GM19025 (cell line): ENCODE data around the gene FOXA3.
"Not testable (repeated sequence)": the region's sequence is repeated elsewhere in the genome, so short reads cannot be mapped to it uniquely, and the experiment has no call there.

ENCODE experiments used
- ATAC-seq: cut with Tn5 transposase; IDR thresholded peaks from one replicate; pipeline ENCODE4 v1.9.1; 2021; ENCODE audit warnings: mild to moderate bottlenecking, low read depth, moderate library complexity; ENCODE audit not compliant: unreplicated experiment

The FOXA3 gene

GRCh38 chr19:45886427-45887199 is 22.5 kb downstream of the FOXA3 start:
- ATAC-seq, result peak; percentile 43

- no peak for ATAC-seq
Observed at GRCh38 chr19:45887200-45887710, 23.1 kb downstream of the FOXA3 start.

GRCh38 chr19:45889210-45889885 is 25.2 kb downstream of the FOXA3 start:
- ATAC-seq, result no peak

DNA sequence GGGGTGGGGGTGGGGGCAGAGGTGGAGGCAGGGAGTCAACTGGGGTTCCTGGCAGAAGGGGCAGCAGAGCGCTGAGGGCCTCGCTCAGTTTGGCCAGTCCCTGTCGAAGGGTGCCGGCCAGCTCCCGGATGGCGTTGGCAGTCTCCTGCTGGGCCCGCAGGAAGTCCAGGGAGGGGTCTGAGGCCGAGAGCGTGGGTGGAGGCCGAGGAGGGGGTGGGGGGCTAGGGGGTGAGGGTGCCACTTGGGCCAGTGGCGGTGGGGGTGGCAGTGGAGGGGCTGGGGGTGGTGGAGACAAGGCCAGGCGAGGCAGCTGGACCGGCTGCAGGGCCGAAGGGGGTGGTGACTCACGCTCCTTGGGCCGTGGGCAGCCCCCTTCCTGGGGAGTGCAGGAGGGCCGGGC is 26.8 kb downstream of the FOXA3 start:
- no peak for ATAC-seq

DNA sequence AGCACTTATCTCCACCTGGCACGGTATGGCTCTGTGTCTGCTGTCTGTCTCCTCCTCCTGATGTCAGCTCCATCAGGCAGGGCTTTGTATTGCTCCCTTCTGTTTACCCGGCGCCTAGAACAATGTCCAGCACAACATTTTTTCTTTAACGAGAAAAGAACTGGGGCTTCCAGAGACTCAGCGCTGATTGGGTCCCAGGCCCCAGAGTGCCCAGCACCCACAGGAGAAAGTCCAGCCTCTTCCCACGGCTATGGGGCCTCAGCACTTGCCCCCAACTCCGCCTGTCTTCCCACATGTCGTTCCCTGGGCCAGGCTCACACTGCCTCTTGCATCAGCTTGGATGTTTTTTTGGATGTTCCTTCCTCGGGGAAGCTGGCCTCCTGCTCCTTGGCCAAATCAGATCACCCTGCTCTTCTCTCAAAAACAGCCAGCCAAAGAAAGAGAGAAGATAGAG is 31.4 kb downstream of the FOXA3 start:
- no peak for ATAC-seq

DNA sequence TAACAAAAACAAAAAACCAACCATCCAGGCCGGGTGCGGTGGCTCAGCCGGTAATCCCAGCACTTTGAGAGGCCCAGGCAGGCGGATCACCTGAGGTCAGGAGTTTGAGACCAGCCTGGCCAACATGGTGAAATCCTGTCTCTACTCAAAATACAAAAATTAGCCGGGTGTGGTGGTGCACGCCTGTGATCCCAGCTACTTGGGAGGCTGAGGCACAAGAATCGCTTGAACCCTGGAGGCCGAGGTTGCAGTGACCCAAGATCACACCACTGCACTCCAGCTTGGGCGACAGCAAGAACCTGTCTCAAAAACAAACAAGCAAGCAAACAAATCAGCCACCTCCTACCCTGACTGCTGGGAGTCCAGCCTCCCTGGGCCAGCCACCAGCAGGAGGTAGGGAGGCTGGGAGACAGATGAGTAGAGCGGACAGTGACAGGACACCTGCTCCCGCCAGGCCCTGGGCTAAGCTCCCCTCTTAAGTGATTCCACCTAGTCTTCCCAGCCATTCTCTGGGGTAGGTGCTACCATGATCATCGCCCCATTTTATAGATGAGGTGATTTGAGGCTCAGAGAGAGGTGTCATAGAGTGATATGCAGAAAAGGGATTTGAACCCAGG is 32.0 kb downstream of the FOXA3 start:
- not testable (repeated sequence) for ATAC-seq

DNA sequence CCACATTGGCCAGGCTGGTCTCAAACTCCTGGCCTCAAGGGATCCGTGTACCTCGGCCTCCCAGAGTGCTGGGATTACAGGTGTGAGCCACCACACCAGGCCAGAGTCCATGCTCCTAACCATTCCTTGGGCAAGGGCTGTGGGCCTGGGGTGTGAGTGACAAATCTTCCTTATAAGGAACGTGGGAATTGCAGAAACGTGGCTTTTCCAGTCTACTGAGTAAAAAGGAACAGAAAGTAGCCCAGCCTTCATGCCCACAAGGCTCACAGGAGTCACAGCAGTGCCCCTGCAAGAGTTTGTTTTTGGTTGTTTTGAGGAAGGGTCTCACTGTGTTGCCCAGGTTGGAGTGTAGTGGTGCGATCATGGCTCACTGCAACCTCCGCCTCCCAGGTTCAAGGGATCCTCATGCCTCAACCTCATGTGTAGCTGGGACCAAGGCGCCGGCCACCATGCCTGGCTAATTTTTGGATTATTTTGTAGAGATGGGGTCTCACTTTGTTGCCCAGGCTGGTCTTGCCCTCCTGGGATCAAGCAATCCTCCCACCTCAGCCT is 33.2 kb downstream of the FOXA3 start:
- no peak for ATAC-seq

- no peak for ATAC-seq
Observed at GRCh38 chr19:45899253-45899652, 35.1 kb downstream of the FOXA3 start.

GRCh38 chr19:45899919-45900589 is 35.9 kb downstream of the FOXA3 start:
- no peak for ATAC-seq

GRCh38 chr19:45900738-45901431 is 36.8 kb downstream of the FOXA3 start:
- no peak for ATAC-seq

DNA sequence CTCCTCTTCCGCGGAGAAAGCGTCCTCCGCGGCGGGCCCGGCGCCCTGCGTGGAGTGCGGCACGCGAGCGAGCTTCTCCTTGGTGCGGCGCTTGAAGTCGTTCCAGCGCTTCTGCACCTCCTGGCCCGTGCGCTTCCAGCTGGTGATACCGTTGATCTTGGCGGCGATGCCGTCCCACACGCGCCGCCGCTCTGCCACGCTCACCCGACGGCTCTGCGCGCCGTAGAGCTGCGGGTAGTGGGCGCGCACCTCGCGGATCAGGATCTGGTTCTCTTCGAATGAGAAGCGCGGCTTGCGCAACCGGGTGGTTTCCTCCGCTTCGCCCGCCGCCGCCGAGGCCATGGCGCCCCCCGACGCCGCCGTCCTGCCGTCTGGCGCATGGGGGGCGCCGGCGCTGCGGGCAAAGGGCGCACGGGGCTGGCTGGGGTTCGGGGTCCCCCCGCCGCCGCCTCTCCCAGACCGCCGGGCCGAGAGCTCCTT is 37.3 kb downstream of the FOXA3 start:
- no peak for ATAC-seq

DNA sequence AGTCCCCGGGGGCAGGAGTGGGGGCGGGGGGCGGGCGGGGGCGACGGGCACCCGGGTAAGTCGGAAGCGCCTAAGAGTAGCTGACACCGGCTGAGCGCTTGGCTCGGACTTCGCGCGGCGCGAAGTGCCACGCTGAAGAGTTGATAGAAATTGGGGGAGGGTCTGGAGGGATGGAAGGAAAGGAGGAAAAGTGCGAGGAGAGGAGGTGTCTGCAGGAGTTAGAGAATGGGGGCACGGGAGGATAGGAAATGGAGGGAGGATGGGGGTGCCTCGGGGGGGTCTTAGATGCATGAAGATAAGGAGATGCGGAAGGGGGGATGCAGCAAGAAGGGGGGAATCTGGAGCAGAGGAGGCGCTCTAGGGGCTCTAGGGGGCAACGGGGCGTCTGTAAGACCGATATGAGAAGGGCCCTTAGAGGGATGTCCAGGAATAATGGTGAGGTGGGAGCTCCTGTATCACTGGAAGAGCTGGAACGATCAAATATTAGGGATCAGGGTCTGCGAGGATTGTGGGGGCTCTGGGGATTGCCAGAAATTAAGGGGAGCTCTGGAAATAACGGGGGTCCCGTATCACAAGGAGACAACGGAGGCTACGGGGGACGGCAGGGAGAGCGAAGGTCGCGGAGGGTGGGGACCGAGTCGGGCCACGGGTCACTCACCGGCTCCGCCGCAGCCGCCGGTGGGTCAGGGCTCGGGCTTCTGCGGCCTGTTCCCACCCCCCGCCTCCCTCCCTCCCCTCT is 38.0 kb downstream of the FOXA3 start, which contains the start of gene MYPOP:
Gene MYPOP, minus strand, starts transcription at position 702 of the 739 bp plus-strand sequence. CDS start 840 bp downstream, outside the sequence.
- ATAC-seq, result no peak

DNA sequence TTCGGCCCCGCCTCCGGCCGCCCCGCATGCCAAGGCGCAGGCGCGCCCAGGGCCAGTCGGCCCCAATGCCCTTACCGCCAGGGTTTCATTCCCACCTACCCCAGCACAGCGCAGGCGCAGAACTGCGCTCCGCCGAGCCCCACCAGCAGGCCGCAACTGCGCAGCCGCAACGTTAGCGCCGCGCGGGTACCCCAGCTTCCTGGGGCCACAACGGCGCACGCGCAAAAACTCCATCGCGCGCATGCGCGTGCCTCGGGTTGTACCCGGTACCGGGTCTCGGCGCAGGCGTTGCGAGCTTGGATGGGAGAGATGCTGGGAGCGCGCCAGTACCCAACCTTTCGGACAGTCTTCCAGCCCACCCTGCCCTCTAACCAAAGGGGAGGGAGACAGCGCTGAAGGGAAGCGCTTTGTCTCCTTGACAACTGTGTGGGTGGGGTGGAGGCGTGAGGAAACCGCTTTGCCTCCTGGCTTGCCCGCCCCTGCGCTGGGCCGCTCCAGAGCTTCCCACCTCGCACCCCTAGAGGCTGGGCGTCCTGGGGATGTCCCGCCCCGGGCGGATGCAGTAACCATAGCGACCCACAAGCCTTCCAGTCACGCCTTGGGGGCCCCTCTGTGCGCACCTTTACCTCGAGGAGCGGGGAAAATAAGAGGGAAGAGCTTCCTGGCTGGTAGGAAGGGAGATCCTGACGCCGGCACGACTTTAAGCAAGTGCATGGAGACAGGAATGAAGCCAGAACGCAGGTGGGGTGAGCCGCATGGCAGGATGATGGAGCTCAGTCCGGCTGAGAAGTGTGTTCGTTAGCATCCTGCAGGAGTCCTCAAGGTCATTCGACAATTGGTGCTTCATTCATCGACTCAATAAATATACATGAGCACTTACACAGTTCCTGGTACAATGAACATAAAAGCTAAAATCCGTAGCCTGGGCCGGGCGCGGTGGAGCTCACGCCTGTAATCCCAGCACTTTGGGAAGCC is 38.8 kb downstream of the FOXA3 start:
- ATAC-seq, result peak; percentile 91

GRCh38 chr19:45905011-45905410 is 40.9 kb downstream of the FOXA3 start:
- ATAC-seq, result no peak

DNA sequence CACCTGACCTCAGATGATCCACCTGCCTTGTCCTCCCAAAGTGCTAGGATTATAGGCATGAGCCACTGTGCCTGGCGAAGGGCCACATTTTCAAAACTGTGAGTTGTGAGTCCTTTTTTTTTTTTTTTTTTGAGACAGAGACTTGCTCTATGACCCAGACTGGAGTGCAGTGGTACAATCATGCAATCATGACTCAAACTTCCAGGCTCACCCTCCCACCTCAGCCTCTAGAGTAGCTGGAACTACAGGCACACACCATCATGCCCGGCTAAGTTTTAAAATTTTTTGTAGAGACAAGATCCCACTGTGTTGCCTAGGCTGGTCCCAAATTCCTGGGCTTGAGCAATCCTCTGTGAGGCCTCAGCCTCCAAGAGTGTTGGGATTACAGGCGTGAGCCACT is 42.1 kb downstream of the FOXA3 start:
- no peak for ATAC-seq

DNA sequence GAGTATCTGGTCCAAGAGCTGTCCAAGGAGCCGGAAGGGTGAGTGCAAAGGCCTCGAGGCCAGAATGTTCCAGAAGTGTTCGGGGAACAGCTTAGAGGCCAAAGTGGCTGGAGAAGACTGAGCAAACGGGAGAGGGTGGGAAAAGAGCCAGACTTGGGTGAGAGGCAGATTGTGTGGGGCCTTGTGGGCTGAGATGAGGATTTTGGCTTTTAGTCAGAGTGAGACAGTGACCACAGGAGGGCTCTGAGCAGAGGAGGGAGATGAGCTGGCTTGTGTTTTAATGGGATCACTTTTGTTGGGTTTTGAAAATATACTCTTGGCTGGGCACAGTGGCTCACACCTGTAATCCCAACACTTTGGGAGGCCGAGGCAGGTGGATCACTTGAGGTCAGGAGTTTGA is 44.8 kb downstream of the FOXA3 start:
- no peak for ATAC-seq

DNA sequence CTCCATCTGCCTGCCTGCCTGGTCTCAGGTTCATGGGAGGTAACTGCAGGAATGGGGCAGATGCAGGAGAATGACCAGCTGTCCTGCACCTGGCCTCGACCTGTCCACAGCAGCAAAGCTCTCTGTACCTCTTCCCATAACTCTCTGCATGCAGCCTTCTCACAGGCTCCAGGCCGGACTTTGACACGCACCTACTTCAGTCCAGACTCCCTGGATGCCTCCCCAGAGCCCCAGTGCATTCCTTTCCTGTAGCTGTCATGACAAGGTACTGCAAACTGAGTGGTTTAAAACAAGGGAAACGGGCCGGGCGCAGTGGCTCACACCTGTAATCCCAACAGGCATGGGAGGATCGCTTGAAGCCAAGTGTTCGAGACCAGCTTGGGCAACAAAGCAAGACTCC is 47.2 kb downstream of the FOXA3 start:
- no peak for ATAC-seq
